Measurements from ENCODE around the gene EYA2. TPM values are rescaled to one million over a fixed set of nuclear protein-coding genes. Genes with fewer than 3 reads are reported as not detected.

Gene EYA2
- total RNA-seq, 1 experiment from 2014 or later: 0.33 TPM

GRCh38 chr20:47038566-47039560, 144.2 kb downstream of the EYA2 start:
- H3K27ac ChIP-seq (ENCODE audit: low read length): no peak overlapping the region
- ATAC-seq (no peak), DNase-seq (no peak)
- BruUV-seq (replicated peaks): no TSS peak
- H3K4me3 ChIP-seq (ENCODE audit: low read length): no peak overlapping the region
- H3K36me3 ChIP-seq (ENCODE audit: low read depth, low read length): no peaks in the 10 kb centered on the region
- H3K27me3 ChIP-seq (ENCODE audit: low read length): peaks cover 18% of the 10 kb centered on the region
- H3K9ac ChIP-seq (ENCODE audit: low read length): no peak overlapping the region
- H4K20me1 ChIP-seq (ENCODE audit: low read length): no peaks in the 10 kb centered on the region
- H3K9me2 ChIP-seq (replicated peaks; ENCODE audit: low read length): no peaks in the 10 kb centered on the region
- no peak overlapping the region for H3K4me2 ChIP-seq (ENCODE audit: low read length)
- H3F3A ChIP-seq (ENCODE audit: low read length, unreplicated experiment): no peaks in the 10 kb centered on the region
- H2AFZ ChIP-seq (ENCODE audit: low read length): peak overlapping the region; percentile 20; the same call in 1 of the 2 replicates
- no peaks in the 10 kb centered on the region for H3K9me3 ChIP-seq (ENCODE audit: low read length)
- POLR2A ChIA-PET (ENCODE audit: unreplicated experiment): interaction anchor here (0.6 kb wide), 1 partner anchor 22 kb away, joined by 4 read pairs; no protein-coding TSS in a partner anchor
- 0 out of 2 replicates have a peak, but pooled peaks cover 3% of the 10 kb centered on the region for H3K4me1 ChIP-seq (ENCODE audit: insufficient read depth, low read length)
- intact Hi-C loops (cut with micrococcal nuclease): no loop called here
- TF ChIP-seq EZH2phosphoT487 (IDR thresholded peaks at IDR 0.05; ENCODE audit: borderline replicate concordance, low read length) (no peak), EZH2 (IDR thresholded peaks at IDR 0.05; ENCODE audit: low read length, unreplicated experiment) (no peak), CTCF (conservative IDR thresholded peaks at IDR 0.05; ENCODE audit: low read depth, low read length) (no peak)
- CTCF ChIA-PET: no interaction called here
- no peaks in the 10 kb centered on the region for H3K79me2 ChIP-seq (ENCODE audit: low read length)

- TF ChIP-seq CTCF (conservative IDR thresholded peaks at IDR 0.05; ENCODE audit: low read depth, low read length) (no peak), EZH2 (IDR thresholded peaks at IDR 0.05; ENCODE audit: low read length, unreplicated experiment) (no peak), EZH2phosphoT487 (IDR thresholded peaks at IDR 0.05; ENCODE audit: borderline replicate concordance, low read length) (no peak)
- no peaks in the 10 kb centered on the region for H3K9me2 ChIP-seq (replicated peaks; ENCODE audit: low read length)
- H3K27me3 ChIP-seq (ENCODE audit: low read length): peaks cover 18% of the 10 kb centered on the region
- no peak overlapping the region for H3K4me2 ChIP-seq (ENCODE audit: low read length)
- no peak overlapping the region for H2AFZ ChIP-seq (ENCODE audit: low read length)
- DNase-seq (no peak), ATAC-seq (no peak)
- BruUV-seq (replicated peaks): no TSS peak
- H3K36me3 ChIP-seq (ENCODE audit: low read depth, low read length): no peaks in the 10 kb centered on the region
- H3K9ac ChIP-seq (ENCODE audit: low read length): no peak overlapping the region
- H3F3A ChIP-seq (ENCODE audit: low read length, unreplicated experiment): no peaks in the 10 kb centered on the region
- no peaks in the 10 kb centered on the region for H4K20me1 ChIP-seq (ENCODE audit: low read length)
- intact Hi-C loops (cut with micrococcal nuclease): no loop called here
- 0 out of 2 replicates have a peak, but pooled peaks cover 3% of the 10 kb centered on the region for H3K4me1 ChIP-seq (ENCODE audit: insufficient read depth, low read length)
- H3K4me3 ChIP-seq (ENCODE audit: low read length): no peak overlapping the region
- H3K79me2 ChIP-seq (ENCODE audit: low read length): no peaks in the 10 kb centered on the region
- no peak overlapping the region for H3K27ac ChIP-seq (ENCODE audit: low read length)
- ChIA-PET POLR2A (ENCODE audit: unreplicated experiment) (no interaction called here), CTCF (no interaction called here)
- no peaks in the 10 kb centered on the region for H3K9me3 ChIP-seq (ENCODE audit: low read length)
These were observed 146.0 kb downstream of the EYA2 start for GRCh38 chr20:47040506-47041125.
